Spleen (tissue), 7 donors: ENCODE measurements around the gene RASSF4.

Source experiments
- CTCF ChIP-seq, 11 experiments: fragments of 200-600 bp in 7 of 11; fragments of 450-650 bp in 4 of 11; sonication (generic) in 4 of 11; IDR thresholded peaks in 8 of 11; conservative IDR thresholded peaks in 3 of 11; 1 replicate in 7 of 11; 2 replicates in 4 of 11; pipeline versions ENCODE4 v1.4.0 to v1.8.0; 2016 to 2021; ENCODE audit warnings: antibody characterized with exemption in 11 of 11, inconsistent platforms in 4 of 11, mild to moderate bottlenecking in 1 of 11
- POLR2A ChIP-seq, 3 donors: fragments of 450-650 bp; IDR thresholded peaks; one replicate each; pipeline ENCODE4 v1.5.1; 2017; ENCODE audit warnings: antibody characterized with exemption in 3 of 3, mild to moderate bottlenecking in 1 of 3
- POLR2AphosphoS5 ChIP-seq, 3 donors: sonication (generic); formaldehyde crosslinking; IDR thresholded peaks; one replicate each; pipeline ENCODE4 v1.5.1; 2017; ENCODE audit warnings: antibody characterized with exemption in 3 of 3
- donor health status: DM: no; HTN: no; CAD: no; lungs with moderate emphysema.
- donor health status: DM: no; HTN: no; CAD: no.
- donor health status: DM: no; HTN: no; CAD: no.

DNA sequence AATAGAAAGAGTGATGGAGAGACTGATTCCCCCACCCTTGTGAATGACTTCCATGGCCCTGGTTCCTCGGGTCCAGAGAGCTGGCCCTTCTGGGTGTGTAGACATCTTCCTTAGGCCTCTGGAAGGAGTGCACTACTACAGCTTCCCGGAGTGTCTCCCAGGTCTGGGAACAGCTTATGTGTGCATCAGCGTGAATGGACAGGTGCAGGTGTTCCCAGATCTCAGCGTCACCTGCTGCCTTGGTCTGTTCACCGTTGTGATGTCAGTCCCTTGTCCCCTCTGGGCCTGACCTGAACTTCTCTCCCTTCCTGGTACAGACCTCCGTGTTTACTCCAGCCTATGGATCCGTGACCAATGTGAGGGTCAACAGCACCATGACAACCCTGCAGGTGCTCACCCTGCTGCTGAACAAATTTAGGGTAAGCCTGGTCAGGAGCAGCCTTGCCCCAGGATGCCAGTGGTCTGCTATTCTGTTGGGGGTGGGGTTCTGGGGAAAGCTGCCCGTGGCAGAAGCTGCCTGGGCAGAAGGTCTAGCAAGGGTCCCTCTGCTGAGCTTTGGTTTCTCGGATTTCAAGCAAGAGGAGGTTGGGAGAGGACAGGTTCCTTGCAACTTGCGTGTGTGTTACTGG, 29.5 kb downstream of the RASSF4 start:
- TF ChIP-seq POLR2A (IDR thresholded peaks at IDR 0.05) (no peak), CTCF (IDR thresholded peaks at IDR 0.05 in 8 of 11, conservative IDR thresholded peaks at IDR 0.05 in 3 of 11) (no peak), POLR2AphosphoS5 (IDR thresholded peaks at IDR 0.05) (no peak)
